HG02938 (cell line): ENCODE measurements around the gene DPYSL5.
"Not testable (repeated sequence)": the region's sequence is repeated elsewhere in the genome, so short reads cannot be mapped to it uniquely, and the experiment has no call there.

Experiments used
- ATAC-seq: cut with Tn5 transposase; IDR thresholded peaks from one replicate; pipeline ENCODE4 v1.9.1; 2021; ENCODE audit warnings: mild to moderate bottlenecking, moderate library complexity; ENCODE audit not compliant: unreplicated experiment

DPYSL5 gene

DNA sequence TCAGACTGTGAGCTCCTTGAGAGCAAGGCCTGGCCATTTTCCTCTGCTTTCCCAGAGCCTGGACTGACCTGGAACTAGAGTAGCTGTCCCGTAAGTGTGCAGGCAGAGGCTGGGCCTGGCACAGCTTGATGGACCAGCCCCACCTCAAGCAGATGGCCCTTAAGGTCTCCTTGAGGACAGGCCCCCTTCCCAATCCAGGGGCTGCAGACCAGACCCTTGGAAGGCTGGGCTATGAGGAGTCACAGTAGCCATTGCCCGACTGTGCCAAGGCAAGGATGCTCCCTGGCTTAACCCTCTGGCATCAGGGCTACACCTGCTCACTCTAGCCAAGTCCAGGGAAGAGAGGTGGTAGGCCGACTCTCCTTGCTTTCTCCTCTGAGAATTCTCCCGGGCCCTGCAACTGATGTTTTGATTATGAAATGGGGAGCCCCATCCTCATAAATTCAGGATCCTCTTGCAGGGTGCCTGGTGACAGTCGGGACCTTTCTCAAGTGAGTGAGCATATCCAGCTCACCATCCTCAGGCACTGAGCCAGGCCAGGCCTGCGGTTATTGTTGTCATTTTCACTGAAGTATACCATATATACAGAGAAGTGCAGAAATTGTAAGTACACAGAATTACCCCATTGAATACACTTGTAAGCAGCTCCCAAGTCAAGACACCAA is 51.7 kb downstream of the DPYSL5 start:
- no peak for ATAC-seq

DNA sequence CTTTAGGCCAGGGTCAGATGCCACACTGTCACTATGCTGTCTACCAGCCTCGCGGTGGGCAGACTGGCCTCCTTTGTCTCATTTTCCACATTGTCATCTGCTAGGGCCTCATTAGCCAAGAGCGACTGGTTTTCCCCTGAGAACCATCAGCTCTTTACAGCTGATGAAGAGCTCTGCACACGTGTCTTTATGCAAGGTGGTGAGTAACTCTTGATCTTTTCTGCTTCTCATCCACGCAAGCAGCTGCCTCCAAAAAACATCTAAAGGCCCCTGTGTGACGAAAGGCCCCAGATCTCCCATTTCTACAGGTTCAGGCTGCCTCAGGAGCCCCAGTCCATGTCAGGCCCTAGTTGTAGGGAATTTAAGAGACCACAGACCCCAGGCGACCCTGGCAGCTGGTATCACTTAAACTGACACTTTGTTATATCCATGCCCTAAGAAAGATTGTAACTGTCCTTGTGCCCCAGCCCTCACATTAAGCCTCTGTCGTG is 52.9 kb downstream of the DPYSL5 start:
- no peak for ATAC-seq

DNA sequence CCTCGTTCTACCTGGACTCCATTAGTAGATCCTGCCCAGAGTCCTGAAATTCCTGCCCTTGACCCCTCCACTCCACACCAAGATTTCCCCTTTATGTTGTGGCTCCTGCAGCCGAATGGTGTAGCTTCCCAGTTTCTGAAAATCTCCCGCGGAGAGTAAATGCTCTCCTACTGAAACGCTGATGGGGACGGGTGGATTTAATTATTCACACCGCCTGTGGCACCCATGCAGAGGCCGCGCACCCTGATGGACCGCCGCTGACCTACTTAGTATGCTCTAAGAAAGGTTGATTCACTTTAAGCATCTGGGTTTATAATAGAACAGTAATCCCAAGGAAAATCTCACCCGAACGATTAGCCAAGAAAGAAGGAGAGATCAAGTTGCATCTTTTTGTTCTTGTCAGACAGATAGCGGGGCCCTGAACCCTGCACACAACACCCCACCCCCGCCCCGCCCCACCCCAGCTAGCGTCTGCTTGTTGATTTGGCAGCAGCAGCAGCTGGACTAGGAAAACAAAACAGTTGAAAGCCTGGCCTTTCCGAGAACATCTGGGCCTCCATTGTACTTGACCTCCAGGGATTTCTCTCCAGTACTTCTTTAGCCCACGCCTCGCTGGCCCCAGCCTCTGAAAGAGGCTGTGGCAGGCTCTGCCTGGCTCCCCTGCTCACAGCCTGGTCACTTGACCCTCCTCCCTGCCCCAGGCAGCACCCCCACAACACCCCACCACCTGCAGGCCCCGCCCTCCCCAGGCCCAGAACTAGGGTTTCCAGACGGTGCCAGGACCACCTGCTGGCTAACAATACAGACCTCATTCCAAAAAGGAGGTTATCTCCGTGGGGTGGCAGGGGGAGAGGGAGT is 53.6 kb downstream of the DPYSL5 start:
- ATAC-seq, result no peak

DNA sequence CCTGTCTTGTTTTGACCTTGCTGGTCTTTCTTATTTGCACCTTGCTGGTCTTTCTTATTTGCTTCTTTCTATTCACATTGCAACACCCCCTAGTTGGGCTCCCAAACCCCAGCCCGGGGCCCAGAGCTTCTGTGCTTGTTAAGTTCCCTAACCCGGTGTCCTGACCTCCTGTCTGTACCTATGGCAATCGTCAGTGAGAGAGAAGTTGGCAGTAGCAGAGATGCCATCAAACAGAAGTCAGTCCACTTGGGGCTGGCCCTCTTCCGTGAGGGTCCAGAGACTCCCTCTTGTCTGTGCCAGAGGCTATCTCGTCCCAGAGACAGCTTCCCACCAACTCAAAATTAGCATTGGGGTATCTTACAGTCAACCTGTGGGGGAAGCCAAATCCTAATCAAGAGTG is 55.7 kb downstream of the DPYSL5 start:
- ATAC-seq, result no peak

DNA sequence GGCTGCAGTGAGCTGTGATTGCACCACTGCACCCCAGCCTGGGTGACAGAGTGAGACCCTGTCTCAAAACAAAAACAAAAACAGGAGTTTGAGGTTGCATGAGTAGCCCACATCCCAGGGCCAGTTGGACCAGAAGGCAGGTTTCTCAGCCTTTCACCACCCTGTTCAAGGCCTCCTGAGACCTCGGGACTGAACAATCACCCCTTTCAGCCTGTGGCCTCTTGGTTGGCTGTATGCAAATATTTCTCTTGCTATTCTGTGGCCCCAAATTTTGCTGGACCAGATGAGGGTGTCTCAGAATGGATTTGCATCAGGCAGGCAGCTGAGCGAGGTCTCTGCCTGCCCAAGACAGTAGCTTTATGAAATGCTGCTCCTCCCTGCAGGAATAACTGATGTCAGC is 56.9 kb downstream of the DPYSL5 start:
- peak; percentile 56 for ATAC-seq

DNA sequence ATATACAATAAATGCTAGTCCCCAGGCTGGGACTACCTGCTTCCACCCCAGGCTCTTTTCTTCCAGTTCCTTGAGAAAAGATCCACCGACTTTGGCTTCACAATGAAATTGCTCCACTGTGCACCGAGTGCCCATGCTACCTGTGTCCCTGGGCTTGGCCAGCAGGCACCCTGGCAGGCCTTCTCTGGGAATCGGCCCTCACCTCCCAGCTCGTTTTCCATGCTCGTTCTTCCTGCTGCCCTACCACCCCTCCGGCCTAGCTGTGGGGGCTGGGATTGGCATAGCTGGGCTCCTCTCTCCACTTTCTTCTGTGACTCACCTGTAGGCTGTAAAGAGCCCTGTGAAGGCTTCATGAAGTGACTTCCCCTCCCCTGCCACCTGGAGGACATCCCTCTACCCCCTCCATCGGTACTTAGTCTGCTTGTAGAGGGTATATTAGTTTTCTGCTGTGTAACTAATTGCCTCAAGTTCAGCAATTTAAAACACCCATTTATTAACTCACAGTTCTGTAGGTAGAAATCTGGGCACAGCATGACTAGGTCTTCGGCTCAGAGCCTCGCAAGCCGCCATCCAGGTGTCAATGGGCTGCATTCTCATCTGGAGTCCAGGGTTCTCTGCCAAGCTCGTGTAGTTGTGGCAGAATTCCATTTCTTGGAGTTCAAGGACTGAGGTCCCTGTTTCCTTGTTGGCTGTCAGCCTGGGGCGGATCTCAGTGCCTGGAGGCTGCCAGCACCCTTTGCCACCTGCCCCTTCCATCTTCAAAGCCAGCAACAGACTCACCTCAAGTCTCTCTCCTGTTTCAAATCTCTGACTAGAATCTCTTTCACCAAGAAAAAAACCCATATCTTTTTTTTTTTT is 57.6 kb downstream of the DPYSL5 start:
- ATAC-seq, result no peak

DNA sequence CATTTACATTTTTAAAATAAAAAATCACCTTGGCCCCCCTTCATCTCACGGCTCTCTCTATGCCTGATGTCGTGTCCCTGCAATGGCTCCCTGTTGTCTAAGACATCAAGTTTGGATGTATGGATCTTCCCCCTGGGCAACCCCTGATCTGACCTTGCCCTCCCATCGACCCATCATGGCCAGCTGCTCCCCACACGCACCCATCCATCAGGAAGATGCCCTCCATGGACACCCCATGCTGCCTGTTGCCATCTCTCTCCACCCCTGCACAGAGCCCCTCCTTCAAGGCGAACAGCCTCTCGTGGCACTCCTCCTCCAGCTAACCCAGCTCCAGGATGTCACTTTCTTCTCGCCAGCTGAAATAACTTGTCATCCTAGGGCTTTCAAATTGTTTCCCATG is 59.5 kb downstream of the DPYSL5 start:
- no peak for ATAC-seq

DNA sequence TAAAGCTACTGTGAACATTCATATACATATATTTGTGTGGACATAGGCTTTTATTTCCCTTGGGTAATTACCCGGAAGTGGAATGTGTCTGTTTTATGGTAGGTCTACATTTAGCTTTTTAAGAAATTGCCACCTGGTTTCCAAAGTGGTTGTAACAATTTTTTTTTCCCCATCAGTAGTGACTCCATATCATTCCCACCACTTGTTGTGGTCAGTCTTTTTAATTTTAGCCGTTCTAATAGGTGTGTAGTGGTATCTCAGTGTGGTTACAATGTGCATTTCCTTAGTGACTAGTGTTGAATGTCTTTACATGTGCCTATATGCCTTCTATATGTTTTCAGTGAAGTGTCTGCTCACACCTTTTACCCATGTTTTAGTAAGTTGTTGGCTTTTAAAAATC is 62.2 kb downstream of the DPYSL5 start:
- ATAC-seq, result no peak

DNA sequence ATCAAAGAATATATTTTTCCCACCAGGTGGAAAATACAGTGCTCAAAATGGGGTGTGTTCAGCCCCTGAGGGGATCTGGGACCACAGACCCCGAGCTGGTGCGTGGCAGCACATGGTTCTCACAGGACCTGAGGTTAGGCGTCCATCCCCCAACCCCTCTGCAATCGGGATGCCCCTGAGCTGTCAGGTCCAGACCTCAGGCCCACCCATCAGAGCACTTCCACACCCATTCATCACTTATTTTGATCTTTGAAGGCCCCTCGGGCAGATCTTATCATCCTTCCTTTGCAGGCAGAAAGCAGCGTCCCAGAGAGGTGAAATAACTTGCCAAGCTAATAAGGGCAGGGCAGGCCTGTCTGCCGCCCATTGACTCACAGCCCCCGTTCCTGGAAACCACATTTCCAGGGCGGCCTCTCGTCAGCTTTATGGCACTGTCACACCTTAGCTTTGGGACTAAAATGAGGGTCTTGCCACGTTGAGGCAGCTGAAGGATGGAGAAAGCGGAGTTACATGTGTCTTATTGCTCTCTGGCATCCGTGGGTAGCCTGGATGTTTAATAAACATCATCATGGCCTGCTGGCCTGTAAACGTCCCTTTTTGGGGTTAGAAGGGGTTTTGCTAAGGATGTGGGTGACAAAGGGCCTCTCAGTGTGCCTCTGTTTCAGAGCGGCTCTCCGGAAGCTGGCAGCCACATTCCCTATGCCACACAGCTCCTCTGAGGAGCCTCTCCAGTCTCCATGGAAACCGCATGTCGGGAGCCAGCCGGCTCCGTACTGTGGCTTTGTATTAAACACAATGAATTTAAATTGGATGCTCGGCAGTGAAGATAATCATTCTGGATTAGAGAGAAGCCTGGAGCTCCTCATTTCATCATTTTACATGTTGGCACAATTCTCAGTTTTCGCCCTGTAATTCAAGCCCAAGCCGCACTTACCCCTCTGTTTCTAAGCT is 64.3 kb downstream of the DPYSL5 start:
- no peak for ATAC-seq

DNA sequence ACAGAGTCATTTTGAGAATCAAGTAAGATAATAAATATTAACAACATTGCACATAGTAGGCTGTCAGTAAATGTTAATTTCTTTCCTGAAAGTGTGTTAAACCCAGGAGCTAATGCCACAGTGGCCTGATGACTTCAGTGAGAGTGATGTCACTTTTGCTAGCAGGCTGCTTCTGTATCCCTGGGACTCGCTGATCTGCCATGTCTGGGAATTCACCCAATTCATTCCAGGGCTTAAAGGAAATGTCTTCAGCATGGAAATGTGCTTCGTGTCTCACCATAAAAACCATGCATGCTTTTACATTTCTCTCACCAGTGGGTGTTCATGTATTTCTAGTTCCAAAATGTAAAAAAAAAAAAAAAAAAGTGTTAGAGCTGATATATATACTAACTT is 65.7 kb downstream of the DPYSL5 start:
- no peak for ATAC-seq

DNA sequence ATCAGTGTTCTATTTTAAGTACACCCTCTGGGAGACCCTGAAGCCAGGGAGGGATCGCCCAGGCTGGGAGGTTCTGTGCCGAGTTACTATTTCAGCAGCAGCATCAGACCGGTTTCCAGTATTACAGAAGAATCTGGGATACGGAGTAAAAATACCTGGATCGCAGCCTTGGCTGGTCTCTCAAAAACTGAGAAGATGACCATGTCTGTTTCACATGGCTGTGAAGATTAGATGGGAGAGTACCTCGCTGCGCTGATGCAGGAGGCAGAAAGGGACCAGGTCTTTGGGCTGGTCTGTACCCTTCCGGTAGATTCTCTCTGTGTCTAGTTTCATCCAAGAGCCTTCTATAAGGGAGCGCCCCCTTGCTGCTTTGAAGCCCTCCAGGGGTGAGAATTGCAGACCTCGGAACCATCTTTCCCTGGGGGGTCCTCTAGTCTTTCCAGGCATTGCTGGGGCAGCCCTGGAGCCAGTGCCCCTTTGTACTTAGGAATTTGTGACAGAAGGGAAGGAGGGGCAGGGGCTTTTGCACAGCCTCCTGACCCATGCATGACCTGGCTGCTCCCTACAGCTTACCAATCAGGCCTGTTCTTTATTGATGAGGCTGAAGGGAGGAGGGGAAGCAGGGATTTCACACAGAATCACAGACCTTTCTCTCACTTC is 66.2 kb downstream of the DPYSL5 start:
- no peak for ATAC-seq

DNA sequence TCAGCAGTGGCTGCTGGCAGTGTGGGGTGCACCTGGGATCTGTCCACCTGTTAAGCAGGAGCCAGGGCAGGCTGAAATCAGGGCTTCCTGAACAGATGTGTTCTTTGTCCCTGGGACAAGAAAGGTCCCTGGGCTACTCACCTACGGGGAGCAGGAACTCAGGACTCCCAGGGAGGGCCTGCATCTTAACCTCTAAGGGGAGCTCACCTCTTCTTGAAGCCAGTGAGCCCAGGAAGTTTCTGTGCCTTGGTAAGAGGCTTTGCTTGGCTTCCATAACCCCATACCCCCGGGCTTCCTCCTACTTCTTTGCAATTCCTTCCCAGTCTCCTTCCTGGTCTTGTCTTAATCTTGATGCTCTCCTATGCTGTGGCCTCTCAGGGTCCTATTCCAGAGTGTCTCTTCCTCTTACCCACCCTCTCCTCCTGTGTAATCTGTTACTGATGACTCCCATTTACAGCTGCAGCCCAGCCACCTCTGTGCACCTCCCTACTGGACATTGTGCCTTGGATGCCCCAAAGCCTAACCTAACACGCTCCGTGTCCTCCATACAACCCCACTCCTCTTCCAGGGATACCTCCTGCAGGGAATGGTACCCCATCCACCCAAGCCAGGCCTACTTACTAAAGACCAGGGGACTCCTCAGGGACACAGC is 66.9 kb downstream of the DPYSL5 start:
- ATAC-seq, result no peak

DNA sequence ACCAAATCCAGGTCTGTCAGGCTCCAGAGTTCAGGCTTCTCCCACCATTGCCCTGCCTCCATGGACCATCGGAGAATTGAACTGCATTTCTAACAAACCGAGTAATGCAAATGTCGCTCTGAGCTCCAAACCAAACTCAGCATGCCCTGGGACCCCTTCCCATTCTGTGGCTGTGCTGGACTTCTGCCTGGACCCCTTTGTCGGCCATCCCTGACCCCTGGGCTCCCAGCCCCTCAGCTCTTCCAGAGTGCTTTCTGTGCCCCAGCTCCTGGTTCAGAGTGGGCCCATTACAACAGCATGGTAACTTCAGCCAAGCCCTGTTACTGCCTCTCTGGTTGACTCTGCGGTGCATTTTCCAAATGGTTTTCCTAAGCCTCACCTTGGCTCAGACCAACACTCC is 67.4 kb downstream of the DPYSL5 start:
- no peak for ATAC-seq

DNA sequence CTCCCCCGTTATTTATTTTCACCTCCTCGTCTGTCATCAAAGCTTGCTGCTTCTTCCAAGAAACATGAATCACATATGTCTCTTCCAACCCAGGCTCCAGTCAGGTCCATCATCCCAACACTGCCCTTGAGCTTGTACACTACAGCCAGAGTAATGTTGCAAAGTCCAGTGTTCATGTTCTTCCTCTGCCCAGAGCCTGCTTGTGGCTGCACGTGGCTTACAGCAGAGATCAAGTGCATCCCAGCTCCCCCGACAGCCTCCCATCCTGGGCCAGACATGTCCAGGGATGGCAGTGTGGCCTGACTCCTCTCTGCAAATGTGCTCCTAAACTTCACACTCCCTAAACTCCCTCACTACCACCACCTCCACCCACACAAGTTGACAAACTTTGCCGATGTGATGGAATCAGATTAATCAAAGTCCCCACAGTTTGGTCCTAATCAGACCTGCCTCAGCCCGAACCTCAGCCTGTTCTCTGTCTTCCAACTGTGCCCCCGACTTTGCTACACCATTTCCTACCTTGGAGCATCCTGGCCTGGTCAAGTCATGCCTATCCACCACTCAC is 68.3 kb downstream of the DPYSL5 start:
- ATAC-seq, result no peak

DNA sequence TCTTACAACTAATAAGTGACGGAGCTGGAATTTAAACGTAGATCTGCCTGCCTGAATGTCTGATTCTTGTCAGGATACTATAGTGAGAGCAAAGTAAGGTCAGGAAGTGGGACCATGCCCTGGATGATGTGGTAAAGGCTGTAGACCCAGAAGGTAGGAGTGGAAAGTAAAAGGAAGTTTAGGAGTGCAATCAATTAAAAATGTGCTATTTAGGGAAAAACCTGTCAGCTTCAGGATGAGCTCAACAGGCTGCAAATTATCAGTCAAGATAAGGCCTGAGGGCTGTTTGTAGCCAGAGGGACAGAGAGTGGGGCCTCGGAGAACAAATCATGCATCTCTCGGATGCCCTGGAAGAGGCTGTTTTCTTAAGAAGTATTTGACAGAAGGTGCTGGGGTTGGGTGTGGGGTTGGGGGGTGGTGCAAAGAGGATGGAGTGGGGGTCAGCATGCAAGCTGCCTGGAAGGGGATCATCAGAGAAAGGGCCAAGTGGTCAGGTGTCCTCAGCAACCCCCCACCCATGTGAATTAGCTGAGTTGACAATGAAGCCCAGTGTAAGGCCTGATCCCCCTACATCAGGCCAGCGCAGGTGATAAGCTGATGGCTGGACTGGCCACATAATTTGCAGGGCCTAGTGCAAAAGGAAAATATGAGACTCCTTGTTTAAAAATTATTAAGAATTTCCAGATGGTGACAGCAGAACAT is 69.4 kb downstream of the DPYSL5 start:
- no peak for ATAC-seq

DNA sequence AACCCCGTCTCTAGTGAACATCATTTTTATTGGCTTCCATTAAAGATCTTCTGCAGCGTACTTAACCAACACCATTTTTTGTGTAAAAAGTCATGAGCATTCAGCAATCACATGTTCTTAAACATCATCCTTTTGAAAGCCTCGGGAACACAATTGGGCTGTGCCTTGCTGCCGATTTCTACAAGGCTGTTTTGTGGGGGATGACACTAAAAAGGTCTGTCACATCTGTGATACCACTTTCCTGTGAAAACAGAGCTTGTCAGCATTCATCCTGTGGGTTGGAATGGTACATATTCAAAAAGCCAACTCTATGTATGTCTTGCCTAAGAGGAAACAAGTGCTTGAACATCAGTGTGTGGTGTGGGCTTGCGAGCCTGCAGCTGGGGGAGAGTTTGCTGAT is 73.4 kb downstream of the DPYSL5 start:
- ATAC-seq, result no peak

DNA sequence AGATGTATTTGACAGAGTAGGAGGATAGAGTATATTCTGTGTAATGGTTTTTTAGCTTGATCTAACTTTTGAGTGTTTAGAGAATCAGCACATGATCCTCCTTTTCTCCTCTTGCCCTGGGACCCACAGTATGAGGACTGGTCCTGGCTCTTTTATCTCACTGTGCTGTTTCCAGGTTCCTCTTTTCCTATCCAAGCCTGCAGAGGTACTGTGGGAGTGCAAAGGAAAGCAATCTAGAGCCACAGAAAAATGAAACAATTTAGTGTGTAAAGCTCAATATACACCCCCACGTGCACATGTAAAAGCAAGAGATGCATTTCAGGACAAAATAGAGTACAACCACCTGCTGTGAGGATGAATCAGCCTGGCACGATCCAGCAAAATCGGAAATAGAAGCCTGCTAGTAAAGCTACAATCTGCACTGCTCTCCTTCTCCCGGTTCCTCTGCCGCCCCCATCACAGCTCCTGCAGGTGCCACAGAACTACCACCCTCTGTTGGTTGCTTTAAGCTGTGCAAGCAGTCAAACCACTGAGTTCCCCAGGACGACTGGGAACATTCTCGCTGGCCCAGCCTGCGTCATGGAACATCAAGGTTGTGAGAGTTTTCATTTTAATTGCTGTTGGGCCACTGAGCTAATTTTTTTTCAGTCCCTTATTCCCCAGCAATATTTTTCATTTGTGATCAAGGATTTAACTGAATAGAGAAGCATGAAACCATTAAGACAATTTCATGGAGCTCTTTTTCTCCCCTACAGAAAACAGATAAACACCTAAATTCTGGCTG is 74.7 kb downstream of the DPYSL5 start:
- no peak for ATAC-seq

DNA sequence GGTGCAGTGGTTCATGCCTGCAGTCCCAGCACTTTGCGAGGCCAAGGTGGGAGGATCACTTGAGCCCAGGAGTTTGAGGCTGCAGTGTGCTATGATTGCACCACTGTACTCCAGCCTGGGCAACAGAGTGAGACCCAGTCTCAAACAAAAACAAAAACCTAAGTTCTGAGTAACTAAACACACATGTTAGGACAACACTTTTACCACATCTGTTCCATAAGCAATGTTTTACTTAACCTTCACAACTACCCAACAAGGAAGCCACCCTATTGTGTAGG is 75.2 kb downstream of the DPYSL5 start:
- ATAC-seq, result not testable (repeated sequence)
